Hepatocyte (in vitro differentiated cells): ENCODE data around the gene ZBTB21. TPM values are rescaled to one million over a fixed set of nuclear protein-coding genes. Genes with fewer than 3 reads are reported as not detected.

Experiments
- DNase-seq: peaks from one replicate; pipeline ENCODE4 v3.0.0-alpha.2; 2016; ENCODE audit warnings: low spot score
- H2AFZ ChIP-seq: fragments of 200-600 bp; sonication (generic); 2 replicates; pipeline ENCODE4 v1.6.0; 2016; ENCODE audit warnings: antibody characterized with exemption, mild to moderate bottlenecking
- H3K27ac ChIP-seq: fragments of 200-600 bp; sonication (generic); 2 replicates; pipeline ENCODE4 v1.5.1; 2016; ENCODE audit warnings: mild to moderate bottlenecking
- H3K27me3 ChIP-seq: fragments of 200-600 bp; sonication (generic); 2 replicates; pipeline ENCODE4 v1.6.1; 2016
- H3K36me3 ChIP-seq: fragments of 200-600 bp; sonication (generic); replicated peaks from 2 replicates; pipeline ENCODE4 v1.5.1; 2016; ENCODE audit warnings: low read depth; ENCODE audit not compliant: insufficient read depth
- H3K4me1 ChIP-seq: fragments of 200-600 bp; sonication (generic); 2 replicates; pipeline ENCODE4 v1.5.1; 2016; ENCODE audit warnings: mild to moderate bottlenecking, moderate library complexity; ENCODE audit not compliant: insufficient read depth
- H3K4me2 ChIP-seq: fragments of 200-600 bp; sonication (generic); 2 replicates; pipeline ENCODE4 v1.6.0; 2016
- H3K4me3 ChIP-seq: fragments of 200-600 bp; sonication (generic); 2 replicates; pipeline ENCODE4 v1.5.1; 2016; ENCODE audit warnings: mild to moderate bottlenecking
- H3K79me2 ChIP-seq: fragments of 200-600 bp; sonication (generic); 2 replicates; pipeline ENCODE4 v1.6.0; 2017; ENCODE audit warnings: mild to moderate bottlenecking
- H3K9me2 ChIP-seq: fragments of 200-600 bp; sonication (generic); replicated peaks from 2 replicates; pipeline ENCODE4 v1.6.0; 2017; ENCODE audit warnings: mild to moderate bottlenecking; ENCODE audit not compliant: insufficient read depth
- H3K9me3 ChIP-seq: fragments of 200-600 bp; sonication (generic); 2 replicates; pipeline ENCODE4 v1.5.1; 2016; ENCODE audit warnings: low read depth, mild to moderate bottlenecking
- H4K20me1 ChIP-seq: fragments of 200-600 bp; sonication (generic); 2 replicates; pipeline ENCODE4 v1.6.0; 2016; ENCODE audit warnings: mild to moderate bottlenecking; ENCODE audit not compliant: insufficient read depth, poor library complexity, severe bottlenecking
- EZH2 ChIP-seq: fragments of 200-600 bp; sonication (generic); IDR thresholded peaks from 2 replicates; pipeline ENCODE4 v1.6.1; 2016; ENCODE audit warnings: antibody characterized with exemption, mild to moderate bottlenecking, borderline replicate concordance
- EZH2phosphoT487 ChIP-seq: fragments of 200-600 bp; sonication (generic); IDR thresholded peaks from one replicate; pipeline ENCODE4 v1.6.1; 2018; ENCODE audit warnings: antibody characterized with exemption, mild to moderate bottlenecking, low read depth, moderate library complexity; ENCODE audit not compliant: unreplicated experiment, severe bottlenecking
- WGBS: methylation state at CpG from one replicate; pipeline ENCODE4 v1.1.6; 2016; ENCODE audit warnings: low lambda C conversion rate; ENCODE audit errors: missing lambda C conversion rate; 5-methylcytosine and 5-hydroxymethylcytosine counted together
- polyA plus RNA-seq: library from polyadenylated mRNA; unstranded; fragments of >200 nt; fragmentation: Nextera tagmentation; extraction: Ambion mirVana; gene quantifications from 2 replicates; pipeline ENCODE4 v1.2.1, GENCODE V29; 2016
- total RNA-seq: library from RNA; depleted of rRNA; stranded (reverse); fragments of >200 nt; gene quantifications from 2 replicates; pipeline ENCODE4 v1.2.3, GENCODE V29; 2014
- TF ChIP-seq, protein P1 (sequence below): fragments of 200-600 bp; sonication (generic); IDR thresholded peaks from 2 replicates; pipeline ENCODE4 v1.5.1; 2016; ENCODE audit warnings: antibody characterized with exemption, mild to moderate bottlenecking; ENCODE audit not compliant: poor library complexity

Gene ZBTB21
- total and polyA plus RNA-seq, 2 experiments from 2014 or later = 6.0 to 21.5 TPM

DNA sequence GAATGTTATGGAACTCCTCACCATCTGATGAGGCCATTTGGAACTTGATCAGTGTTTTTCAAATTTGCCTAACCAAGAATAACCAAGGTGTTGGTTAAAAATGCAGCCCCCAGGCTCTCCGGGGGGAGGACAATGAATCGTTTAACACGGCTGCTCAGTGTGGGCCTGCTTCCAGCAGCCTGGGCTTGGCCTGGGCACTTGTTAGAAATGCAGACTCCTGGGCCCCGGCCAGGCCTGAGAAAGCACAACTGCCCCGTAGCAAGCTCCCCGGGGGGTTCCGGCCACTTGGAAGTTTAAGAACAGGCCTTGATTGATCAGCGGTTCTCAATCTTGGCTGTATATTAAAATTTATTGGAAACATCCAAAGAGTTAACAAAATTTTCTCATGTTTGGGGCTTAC, 33.5 kb downstream of the ZBTB21 start:
- H3K79me2 ChIP-seq = no peaks in the 10 kb centered on the region
- no peak for DNase-seq
- no peak overlapping the region for H3K4me2 ChIP-seq
- no peaks in the 10 kb centered on the region for H3K9me2 ChIP-seq
- H3K4me1 ChIP-seq = no peaks in the 10 kb centered on the region
- TF ChIP-seq EZH2 = no peak
- TF ChIP-seq, protein P1, sequence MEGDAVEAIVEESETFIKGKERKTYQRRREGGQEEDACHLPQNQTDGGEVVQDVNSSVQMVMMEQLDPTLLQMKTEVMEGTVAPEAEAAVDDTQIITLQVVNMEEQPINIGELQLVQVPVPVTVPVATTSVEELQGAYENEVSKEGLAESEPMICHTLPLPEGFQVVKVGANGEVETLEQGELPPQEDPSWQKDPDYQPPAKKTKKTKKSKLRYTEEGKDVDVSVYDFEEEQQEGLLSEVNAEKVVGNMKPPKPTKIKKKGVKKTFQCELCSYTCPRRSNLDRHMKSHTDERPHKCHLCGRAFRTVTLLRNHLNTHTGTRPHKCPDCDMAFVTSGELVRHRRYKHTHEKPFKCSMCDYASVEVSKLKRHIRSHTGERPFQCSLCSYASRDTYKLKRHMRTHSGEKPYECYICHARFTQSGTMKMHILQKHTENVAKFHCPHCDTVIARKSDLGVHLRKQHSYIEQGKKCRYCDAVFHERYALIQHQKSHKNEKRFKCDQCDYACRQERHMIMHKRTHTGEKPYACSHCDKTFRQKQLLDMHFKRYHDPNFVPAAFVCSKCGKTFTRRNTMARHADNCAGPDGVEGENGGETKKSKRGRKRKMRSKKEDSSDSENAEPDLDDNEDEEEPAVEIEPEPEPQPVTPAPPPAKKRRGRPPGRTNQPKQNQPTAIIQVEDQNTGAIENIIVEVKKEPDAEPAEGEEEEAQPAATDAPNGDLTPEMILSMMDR = no peak
- no peak overlapping the region for H3K27ac ChIP-seq
- H2AFZ ChIP-seq = no peak overlapping the region
- H3K4me3 ChIP-seq = no peak overlapping the region
- WGBS = 96% methylated on average over 8 of the region's 8 CpGs
- H4K20me1 ChIP-seq = no peaks in the 10 kb centered on the region
- no peaks in the 10 kb centered on the region for H3K36me3 ChIP-seq
- no peaks in the 10 kb centered on the region for H3K9me3 ChIP-seq
- no peaks in the 10 kb centered on the region for H3K27me3 ChIP-seq

DNA sequence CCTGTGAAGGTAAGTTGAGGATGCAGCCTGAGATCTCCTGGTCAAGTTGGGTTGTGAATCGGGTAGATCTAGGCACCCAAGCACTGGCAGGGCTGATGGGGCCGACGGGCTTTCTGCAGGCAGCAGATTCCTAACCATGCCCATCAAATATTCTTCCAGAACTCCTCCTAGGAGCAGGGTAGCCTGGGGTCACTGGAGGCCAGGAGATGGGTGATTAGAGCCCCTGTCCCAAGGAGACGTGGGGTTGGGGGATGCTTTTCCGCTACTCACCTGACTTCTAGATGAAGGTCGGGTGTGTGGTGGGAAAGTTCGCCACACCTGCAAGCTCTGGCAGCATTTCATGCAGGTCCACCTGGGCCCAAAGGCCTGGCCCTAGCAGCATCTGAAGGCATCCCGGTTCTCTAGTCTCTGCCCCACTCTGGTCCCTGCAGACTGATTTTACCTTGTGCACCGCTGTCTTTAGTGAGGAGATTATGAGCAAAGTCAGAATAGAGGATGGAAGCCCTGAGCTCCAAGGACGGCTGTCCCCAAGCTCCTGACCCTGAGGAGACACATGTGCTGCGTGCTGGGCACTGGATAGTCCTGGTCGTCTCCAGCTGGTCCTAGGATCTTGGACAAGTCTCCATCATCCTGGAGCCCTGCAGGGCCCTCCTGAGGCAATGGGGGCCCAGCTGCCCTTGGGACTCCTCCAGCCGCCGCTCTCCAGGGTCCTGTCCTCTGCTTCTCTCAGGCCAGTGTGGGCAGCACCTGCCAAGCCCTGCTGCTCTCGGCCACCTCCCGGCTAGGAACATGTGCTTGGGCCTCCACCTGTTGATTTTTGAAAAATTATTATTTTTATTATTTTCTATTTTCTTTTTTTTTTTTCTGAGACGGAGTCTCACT, 34.5 kb downstream of the ZBTB21 start:
- H3K36me3 ChIP-seq = no peaks in the 10 kb centered on the region
- 93% methylated on average over 17 of the region's 17 CpGs for WGBS
- no peaks in the 10 kb centered on the region for H3K9me3 ChIP-seq
- no peaks in the 10 kb centered on the region for H3K4me1 ChIP-seq
- H2AFZ ChIP-seq = no peak overlapping the region
- no peaks in the 10 kb centered on the region for H3K27me3 ChIP-seq
- DNase-seq = no peak
- H3K27ac ChIP-seq = no peak overlapping the region
- H4K20me1 ChIP-seq = no peaks in the 10 kb centered on the region
- no peaks in the 10 kb centered on the region for H3K9me2 ChIP-seq
- TF ChIP-seq EZH2phosphoT487 = no peak
- TF ChIP-seq, protein P1 = no peak
- no peak for TF ChIP-seq EZH2
- H3K4me3 ChIP-seq = no peak overlapping the region
- H3K4me2 ChIP-seq = no peak overlapping the region
- H3K79me2 ChIP-seq = no peaks in the 10 kb centered on the region

DNA sequence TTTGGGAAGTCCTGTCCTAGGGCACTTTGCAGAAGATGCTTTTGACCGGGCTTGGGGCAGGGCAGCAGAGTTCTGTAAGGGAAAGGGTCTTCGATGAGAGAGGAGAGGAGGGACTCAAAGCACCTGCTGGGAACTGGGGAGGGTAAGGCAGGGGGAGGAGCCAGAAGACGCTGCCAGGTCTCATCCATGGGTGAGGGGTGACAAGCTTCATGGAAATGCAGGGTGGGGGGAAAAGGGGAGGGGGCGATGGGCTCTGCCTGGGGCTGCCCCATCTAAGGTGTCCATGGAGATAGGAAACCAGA, 35.5 kb downstream of the ZBTB21 start:
- H3K4me3 ChIP-seq = no peak overlapping the region
- no peaks in the 10 kb centered on the region for H3K27me3 ChIP-seq
- no peaks in the 10 kb centered on the region for H3K36me3 ChIP-seq
- H3K4me2 ChIP-seq = no peak overlapping the region
- no peaks in the 10 kb centered on the region for H3K79me2 ChIP-seq
- no peak for TF ChIP-seq EZH2
- H3K27ac ChIP-seq = no peak overlapping the region
- WGBS = 91% methylated on average over 4 of the region's 4 CpGs
- no peaks in the 10 kb centered on the region for H3K4me1 ChIP-seq
- H3K9me2 ChIP-seq = no peaks in the 10 kb centered on the region
- H4K20me1 ChIP-seq = no peaks in the 10 kb centered on the region
- H3K9me3 ChIP-seq = no peaks in the 10 kb centered on the region
- H2AFZ ChIP-seq = no peak overlapping the region
- DNase-seq = no peak

DNA sequence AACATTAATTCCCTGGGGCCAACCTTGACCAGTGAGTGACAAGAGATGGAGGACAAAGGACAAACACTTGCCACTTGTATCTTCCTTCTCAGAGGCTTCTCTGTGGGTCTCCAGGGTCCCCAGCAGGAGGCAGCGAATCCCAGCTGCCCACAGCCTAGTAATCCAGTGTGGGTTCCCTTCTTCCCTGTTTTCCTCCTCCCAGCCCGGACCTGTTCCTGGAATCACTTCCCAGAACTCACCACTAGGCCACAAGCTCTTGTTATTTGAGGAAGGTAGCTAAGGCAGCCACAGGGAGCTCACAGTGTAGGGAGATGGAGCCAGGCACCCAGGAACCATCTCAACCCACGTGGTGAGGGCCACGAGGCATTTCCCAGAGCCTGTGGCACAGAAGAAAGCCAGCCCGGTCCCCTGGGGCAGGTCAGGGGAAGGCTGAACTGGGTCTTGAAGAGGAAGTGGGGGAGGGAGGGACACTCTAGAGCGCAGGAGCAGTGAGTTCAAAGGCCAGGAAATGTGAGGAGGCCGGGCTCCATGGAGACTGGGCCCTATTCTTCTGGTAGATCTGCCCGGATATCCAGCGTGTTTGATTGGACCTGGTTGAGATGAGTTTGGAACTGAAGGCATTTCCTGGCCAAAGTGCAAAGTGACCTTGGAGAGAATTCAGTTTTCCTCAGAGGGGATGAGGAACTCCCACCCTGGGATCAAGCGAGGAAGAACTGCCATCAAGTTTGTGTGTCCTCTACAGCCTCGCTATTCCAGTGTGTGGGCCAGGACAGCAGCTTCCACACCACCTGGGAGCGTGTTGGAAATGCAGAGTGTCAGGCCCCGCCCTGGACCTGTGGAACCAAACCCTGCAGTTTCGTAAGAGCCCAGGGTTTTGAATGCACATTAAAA, 36.1 kb downstream of the ZBTB21 start:
- Histone ChIP-seq H3K27me3 (no peaks in the 10 kb centered on the region), H3K9me3 (no peaks in the 10 kb centered on the region), H2AFZ (no peak overlapping the region), H3K4me2 (no peak overlapping the region), H4K20me1 (no peaks in the 10 kb centered on the region), H3K4me3 (no peak overlapping the region), H3K4me1 (no peaks in the 10 kb centered on the region), H3K79me2 (no peaks in the 10 kb centered on the region), H3K9me2 (no peaks in the 10 kb centered on the region), H3K27ac (no peak overlapping the region), H3K36me3 (no peaks in the 10 kb centered on the region)
- no peak for DNase-seq
- WGBS = 82% methylated on average over 14 of the region's 14 CpGs
- TF ChIP-seq EZH2 (no peak), EZH2phosphoT487 (no peak)
- TF ChIP-seq, protein P1 = no peak
